GM06990 (cell line): ENCODE data around the gene RGS17.
"Not testable (repeated sequence)": the region's sequence is repeated elsewhere in the genome, so short reads cannot be mapped to it uniquely, and the experiment has no call there.

Experiments used
- DNase-seq: peaks from one replicate; pipeline ENCODE4 v3.0.0-alpha.2; 2011; ENCODE audit not compliant: insufficient read length; ENCODE audit errors: extremely low read depth
- H3K27me3 ChIP-seq: replicated peaks from 2 replicates; pipeline ENCODE4 v1.6.0; 2011; ENCODE audit warnings: low read length; ENCODE audit not compliant: control insufficient read depth, insufficient read depth
- H3K36me3 ChIP-seq: 2 replicates; pipeline ENCODE4 v1.5.1; 2011; ENCODE audit warnings: low read length; ENCODE audit not compliant: control insufficient read depth, insufficient read depth
- H3K4me3 ChIP-seq: replicated peaks from 2 replicates; pipeline ENCODE4 v1.5.1; 2011; ENCODE audit warnings: low read depth, mild to moderate bottlenecking, control low read depth, low read length
- TF ChIP-seq, protein P1 (sequence below): IDR thresholded peaks from 2 replicates; pipeline ENCODE4 v1.5.1; 2011; ENCODE audit warnings: low read length, control low read depth, mild to moderate bottlenecking, inconsistent platforms; ENCODE audit not compliant: insufficient read depth, poor library complexity, severe bottlenecking

RGS17 gene

GRCh38 chr6:152977556-152977955 lies 153.5 kb downstream of the RGS17 start:
- Histone ChIP-seq H3K36me3 (peaks cover 2% of the 10 kb centered on the region), H3K27me3 (no peaks in the 10 kb centered on the region), H3K4me3 (no peak overlapping the region)
- TF ChIP-seq, protein P1, sequence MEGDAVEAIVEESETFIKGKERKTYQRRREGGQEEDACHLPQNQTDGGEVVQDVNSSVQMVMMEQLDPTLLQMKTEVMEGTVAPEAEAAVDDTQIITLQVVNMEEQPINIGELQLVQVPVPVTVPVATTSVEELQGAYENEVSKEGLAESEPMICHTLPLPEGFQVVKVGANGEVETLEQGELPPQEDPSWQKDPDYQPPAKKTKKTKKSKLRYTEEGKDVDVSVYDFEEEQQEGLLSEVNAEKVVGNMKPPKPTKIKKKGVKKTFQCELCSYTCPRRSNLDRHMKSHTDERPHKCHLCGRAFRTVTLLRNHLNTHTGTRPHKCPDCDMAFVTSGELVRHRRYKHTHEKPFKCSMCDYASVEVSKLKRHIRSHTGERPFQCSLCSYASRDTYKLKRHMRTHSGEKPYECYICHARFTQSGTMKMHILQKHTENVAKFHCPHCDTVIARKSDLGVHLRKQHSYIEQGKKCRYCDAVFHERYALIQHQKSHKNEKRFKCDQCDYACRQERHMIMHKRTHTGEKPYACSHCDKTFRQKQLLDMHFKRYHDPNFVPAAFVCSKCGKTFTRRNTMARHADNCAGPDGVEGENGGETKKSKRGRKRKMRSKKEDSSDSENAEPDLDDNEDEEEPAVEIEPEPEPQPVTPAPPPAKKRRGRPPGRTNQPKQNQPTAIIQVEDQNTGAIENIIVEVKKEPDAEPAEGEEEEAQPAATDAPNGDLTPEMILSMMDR, result no peak
- DNase-seq, result no peak

DNA sequence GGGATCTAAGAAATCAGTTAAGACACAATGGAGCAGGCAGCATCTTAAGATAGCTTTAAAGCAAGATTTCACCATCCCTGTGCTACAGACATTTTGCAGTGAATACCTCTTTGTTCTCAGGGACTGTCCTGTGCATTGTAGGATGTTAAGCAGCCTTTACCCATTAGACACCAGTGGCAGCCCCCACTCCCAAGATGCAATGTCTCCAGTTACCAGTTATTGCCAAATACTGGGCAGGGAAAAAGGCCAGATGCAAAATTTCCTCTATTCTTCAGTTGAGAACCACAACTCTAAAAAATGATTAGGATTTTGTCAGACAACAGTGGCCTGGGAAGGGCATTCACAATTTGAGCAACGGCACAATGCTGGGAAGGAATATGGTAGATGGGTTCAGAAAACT lies 154.3 kb downstream of the RGS17 start:
- Histone ChIP-seq H3K4me3 (no peak overlapping the region), H3K27me3 (no peaks in the 10 kb centered on the region), H3K36me3 (peaks cover 2% of the 10 kb centered on the region)
- TF ChIP-seq, protein P1, result no peak
- no peak for DNase-seq

- Histone ChIP-seq H3K4me3 (no peak overlapping the region), H3K27me3 (no peaks in the 10 kb centered on the region), H3K36me3 (peaks cover 4% of the 10 kb centered on the region)
- DNase-seq, result no peak
- TF ChIP-seq, protein P1, result no peak
These were observed 155.7 kb downstream of the RGS17 start for GRCh38 chr6:152975204-152975915.

GRCh38 chr6:152973916-152974315 lies 157.2 kb downstream of the RGS17 start:
- no peaks in the 10 kb centered on the region for H3K27me3 ChIP-seq
- H3K36me3 ChIP-seq, result peaks cover 4% of the 10 kb centered on the region
- DNase-seq, result no peak
- TF ChIP-seq, protein P1, result no peak
- H3K4me3 ChIP-seq, result no peak overlapping the region

- DNase-seq, result no peak
- peaks cover 2% of the 10 kb centered on the region for H3K36me3 ChIP-seq
- H3K4me3 ChIP-seq, result no peak overlapping the region
- H3K27me3 ChIP-seq, result no peaks in the 10 kb centered on the region
- TF ChIP-seq, protein P1, result no peak
These were observed 161.2 kb downstream of the RGS17 start for GRCh38 chr6:152969688-152970418.

DNA sequence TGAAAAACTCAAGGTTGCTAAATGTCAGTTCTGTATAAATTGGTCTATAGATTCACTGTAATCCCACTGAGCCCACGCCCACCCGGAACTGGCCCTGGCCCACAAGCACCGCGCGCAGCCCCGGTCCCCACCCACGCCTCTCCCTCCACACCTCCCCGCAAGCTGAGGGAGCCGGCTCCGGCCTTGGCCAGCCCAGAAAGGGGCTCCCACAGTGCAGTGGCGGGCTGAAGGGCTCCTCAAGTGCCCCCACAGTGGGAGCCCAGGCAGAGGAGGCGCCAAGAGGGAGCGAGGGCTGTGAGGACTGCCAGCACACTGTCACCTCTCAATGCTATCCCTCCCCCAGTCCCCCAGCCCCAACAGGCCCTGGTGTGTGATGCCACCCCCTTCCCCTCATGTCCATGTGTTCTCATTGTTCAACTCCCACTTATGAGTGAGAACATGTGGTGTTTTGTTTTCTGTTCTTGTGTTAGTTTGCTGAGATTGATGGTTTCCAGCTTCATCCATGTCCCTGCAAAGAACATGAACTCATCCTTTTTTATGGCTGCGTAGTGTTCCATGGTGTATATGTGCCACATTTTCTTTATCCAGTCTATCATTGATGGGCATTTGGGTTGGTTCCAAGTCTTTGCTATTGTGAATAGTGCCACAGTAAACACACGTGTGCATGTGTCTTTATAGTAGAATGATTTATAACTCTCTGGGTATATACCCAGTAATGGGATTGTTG lies 164.8 kb downstream of the RGS17 start:
- not testable (repeated sequence) for DNase-seq, H3K36me3 ChIP-seq, H3K4me3 ChIP-seq, H3K27me3 ChIP-seq
